DOHH2 (cell line): Measurements from ENCODE around the gene CAMK1G.

ENCODE experiments used
- H3F3A ChIP-seq: fragments of 200-600 bp; sonication (generic), shearing (Covaris generic); 2 replicates; pipeline ENCODE4 v1.6.0; 2016; ENCODE audit warnings: antibody characterized with exemption, mild to moderate bottlenecking; ENCODE audit not compliant: control insufficient read depth, insufficient read depth
- H3K27ac ChIP-seq: fragments of 200-600 bp; sonication (generic); 2 replicates; pipeline ENCODE4 v1.5.1; 2014; ENCODE audit warnings: low read depth, mild to moderate bottlenecking, low read length, moderate library complexity
- H3K27me3 ChIP-seq: fragments of 200-600 bp; sonication (generic); 2 replicates; pipeline ENCODE4 v1.6.1; 2014; ENCODE audit warnings: mild to moderate bottlenecking, low read length, mixed read lengths; ENCODE audit not compliant: control insufficient read depth
- H3K36me3 ChIP-seq: fragments of 200-600 bp; sonication (generic); 2 replicates; pipeline ENCODE4 v1.6.1; 2014; ENCODE audit warnings: mild to moderate bottlenecking, low read length, moderate library complexity, mixed read lengths; ENCODE audit not compliant: control insufficient read depth
- H3K4me1 ChIP-seq: fragments of 200-600 bp; sonication (generic); 2 replicates; pipeline ENCODE4 v1.6.1; 2014; ENCODE audit warnings: mild to moderate bottlenecking, low read length, mixed read lengths; ENCODE audit not compliant: control insufficient read depth
- H3K4me2 ChIP-seq: fragments of 200-600 bp; sonication (generic); 2 replicates; pipeline ENCODE4 v1.6.0; 2014; ENCODE audit warnings: mild to moderate bottlenecking, low read length, moderate library complexity
- H3K4me3 ChIP-seq: fragments of 200-600 bp; sonication (generic); 2 replicates; pipeline ENCODE4 v1.5.1; 2014; ENCODE audit warnings: mild to moderate bottlenecking, low read length, mixed read lengths
- H3K79me2 ChIP-seq: fragments of 200-600 bp; sonication (generic); 2 replicates; pipeline ENCODE4 v1.6.1; 2014; ENCODE audit warnings: mild to moderate bottlenecking, low read length, mixed read lengths; ENCODE audit not compliant: control insufficient read depth
- H3K9me2 ChIP-seq: fragments of 200-600 bp; sonication (generic); replicated peaks from 2 replicates; pipeline ENCODE4 v1.6.1; 2014; ENCODE audit warnings: mild to moderate bottlenecking, low read length, mixed read lengths; ENCODE audit not compliant: control insufficient read depth
- H3K9me3 ChIP-seq: fragments of 200-600 bp; sonication (generic); 2 replicates; pipeline ENCODE4 v1.6.1; 2014; ENCODE audit warnings: antibody characterized with exemption, low read length, mixed read lengths; ENCODE audit not compliant: control insufficient read depth, insufficient read depth
- H4K20me1 ChIP-seq: fragments of 200-600 bp; sonication (generic); 2 replicates; pipeline ENCODE4 v1.6.0; 2014; ENCODE audit warnings: low read depth, mild to moderate bottlenecking, antibody characterized with exemption, low read length, moderate library complexity; ENCODE audit not compliant: control insufficient read depth, insufficient read depth
- EZH2phosphoT487 ChIP-seq: fragments of 200-600 bp; sonication (generic); IDR thresholded peaks from 2 replicates; pipeline ENCODE4 v1.6.1; 2017; ENCODE audit warnings: borderline replicate concordance, mild to moderate bottlenecking, antibody characterized with exemption, low read length, moderate library complexity, mixed read lengths
- TF ChIP-seq, protein P1 (sequence below): fragments of 200-600 bp; sonication (generic); IDR thresholded peaks from one replicate; pipeline ENCODE4 v1.5.1; 2014; ENCODE audit warnings: antibody characterized with exemption, mild to moderate bottlenecking, low read depth, low read length; ENCODE audit not compliant: poor library complexity, severe bottlenecking

The CAMK1G gene

DNA sequence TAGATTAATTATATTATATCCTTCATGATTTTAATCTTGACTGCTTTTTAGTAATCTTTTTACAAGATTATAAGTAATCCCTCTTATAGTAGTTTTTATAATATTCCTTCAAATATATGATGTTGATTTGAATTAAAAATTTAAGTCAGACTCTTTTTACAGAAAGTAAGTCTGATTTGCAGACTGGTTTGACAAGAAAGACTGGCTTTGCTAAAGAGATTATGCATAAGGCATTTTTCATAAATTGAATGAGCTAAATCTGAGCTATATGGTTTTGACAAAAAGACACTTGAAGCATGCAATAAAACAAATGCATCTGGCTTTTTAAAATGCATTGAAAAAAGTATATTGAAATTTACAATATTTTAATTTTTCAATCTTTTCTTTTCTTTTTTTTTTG, 26.3 kb upstream of the CAMK1G start:
- H3K4me1 ChIP-seq = no peaks in the 10 kb centered on the region
- no peak overlapping the region for H3K27ac ChIP-seq
- no peak for TF ChIP-seq EZH2phosphoT487
- TF ChIP-seq, protein P1, sequence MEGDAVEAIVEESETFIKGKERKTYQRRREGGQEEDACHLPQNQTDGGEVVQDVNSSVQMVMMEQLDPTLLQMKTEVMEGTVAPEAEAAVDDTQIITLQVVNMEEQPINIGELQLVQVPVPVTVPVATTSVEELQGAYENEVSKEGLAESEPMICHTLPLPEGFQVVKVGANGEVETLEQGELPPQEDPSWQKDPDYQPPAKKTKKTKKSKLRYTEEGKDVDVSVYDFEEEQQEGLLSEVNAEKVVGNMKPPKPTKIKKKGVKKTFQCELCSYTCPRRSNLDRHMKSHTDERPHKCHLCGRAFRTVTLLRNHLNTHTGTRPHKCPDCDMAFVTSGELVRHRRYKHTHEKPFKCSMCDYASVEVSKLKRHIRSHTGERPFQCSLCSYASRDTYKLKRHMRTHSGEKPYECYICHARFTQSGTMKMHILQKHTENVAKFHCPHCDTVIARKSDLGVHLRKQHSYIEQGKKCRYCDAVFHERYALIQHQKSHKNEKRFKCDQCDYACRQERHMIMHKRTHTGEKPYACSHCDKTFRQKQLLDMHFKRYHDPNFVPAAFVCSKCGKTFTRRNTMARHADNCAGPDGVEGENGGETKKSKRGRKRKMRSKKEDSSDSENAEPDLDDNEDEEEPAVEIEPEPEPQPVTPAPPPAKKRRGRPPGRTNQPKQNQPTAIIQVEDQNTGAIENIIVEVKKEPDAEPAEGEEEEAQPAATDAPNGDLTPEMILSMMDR = no peak
- H3K9me2 ChIP-seq = no peaks in the 10 kb centered on the region
- no peaks in the 10 kb centered on the region for H4K20me1 ChIP-seq
- H3K9me3 ChIP-seq = no peaks in the 10 kb centered on the region
- no peak overlapping the region for H3K4me2 ChIP-seq
- no peak overlapping the region for H3K4me3 ChIP-seq
- no peaks in the 10 kb centered on the region for H3K79me2 ChIP-seq
- H3K36me3 ChIP-seq = no peaks in the 10 kb centered on the region
- H3K27me3 ChIP-seq = no peaks in the 10 kb centered on the region
- H3F3A ChIP-seq = no peaks in the 10 kb centered on the region

DNA sequence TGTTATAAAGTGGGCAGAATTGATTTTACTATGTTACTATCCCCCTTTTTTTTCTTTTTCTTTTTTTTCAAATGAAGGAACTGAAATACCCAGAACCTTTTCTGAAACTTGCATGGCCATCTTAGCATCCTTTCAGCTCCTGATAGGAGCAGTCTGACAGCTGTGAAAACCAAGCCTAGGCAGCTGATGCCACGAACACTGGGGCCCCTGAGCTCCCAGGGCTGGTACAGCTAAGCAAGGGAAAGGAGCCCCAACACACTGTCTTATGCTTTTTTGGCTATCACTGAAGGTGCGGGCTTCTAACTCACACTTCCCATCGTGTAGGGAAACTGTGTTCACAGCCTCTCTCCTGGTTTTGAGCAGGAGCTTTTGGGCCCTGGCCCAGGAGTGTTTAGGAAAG, 23.0 kb upstream of the CAMK1G start:
- Histone ChIP-seq H3K9me2 (no peaks in the 10 kb centered on the region), H3F3A (no peaks in the 10 kb centered on the region), H3K27me3 (no peaks in the 10 kb centered on the region), H3K4me3 (no peak overlapping the region), H3K36me3 (no peaks in the 10 kb centered on the region), H3K4me1 (no peaks in the 10 kb centered on the region), H3K27ac (no peak overlapping the region), H3K4me2 (no peak overlapping the region), H3K9me3 (no peaks in the 10 kb centered on the region), H3K79me2 (no peaks in the 10 kb centered on the region), H4K20me1 (no peaks in the 10 kb centered on the region)
- TF ChIP-seq, protein P1 = no peak
- TF ChIP-seq EZH2phosphoT487 = no peak

DNA sequence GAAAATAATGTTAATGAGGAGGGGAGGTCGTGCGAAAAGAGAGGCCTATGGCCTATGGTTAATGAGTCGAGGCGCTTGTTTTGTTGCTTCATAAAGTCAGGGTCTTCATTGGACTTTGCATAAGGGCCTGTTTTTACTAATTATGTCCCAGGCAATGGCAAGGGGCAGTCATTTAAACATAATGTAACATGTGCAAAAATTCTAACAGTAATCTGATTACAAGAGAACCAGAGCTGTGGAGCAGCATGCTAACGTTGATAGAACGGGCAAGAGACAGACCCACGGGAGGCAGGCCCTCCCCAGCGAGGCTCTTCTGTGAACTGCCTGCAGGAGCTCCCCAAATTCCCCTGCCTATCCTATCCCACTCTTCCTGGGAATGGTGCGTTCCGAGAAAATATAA, 22.6 kb upstream of the CAMK1G start:
- Histone ChIP-seq H3K9me3 (no peaks in the 10 kb centered on the region), H3K79me2 (no peaks in the 10 kb centered on the region), H3K4me2 (no peak overlapping the region), H3K4me1 (no peaks in the 10 kb centered on the region), H3K27me3 (no peaks in the 10 kb centered on the region), H4K20me1 (no peaks in the 10 kb centered on the region), H3F3A (no peaks in the 10 kb centered on the region), H3K9me2 (no peaks in the 10 kb centered on the region), H3K36me3 (no peaks in the 10 kb centered on the region), H3K4me3 (no peak overlapping the region), H3K27ac (no peak overlapping the region)
- TF ChIP-seq, protein P1 = no peak
- TF ChIP-seq EZH2phosphoT487 = no peak

DNA sequence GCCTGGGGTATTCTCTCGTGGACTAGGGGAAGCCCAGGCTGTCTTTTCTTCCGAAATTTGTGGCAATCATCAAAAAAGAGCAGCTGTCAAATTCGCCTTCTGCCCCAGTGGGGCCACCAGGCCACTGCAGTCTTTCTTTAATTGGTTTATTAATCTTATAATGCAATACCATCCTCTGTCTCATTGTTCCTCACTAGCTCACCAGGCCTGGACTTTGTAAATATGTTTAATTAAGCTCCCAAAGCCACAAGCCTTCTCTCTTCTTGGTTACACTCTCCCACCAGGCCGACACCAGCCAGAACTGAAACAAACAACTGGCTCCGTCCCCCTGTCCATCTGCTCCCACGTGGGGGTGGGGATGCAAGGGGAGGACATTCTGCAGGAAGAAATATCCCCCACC, 22.0 kb upstream of the CAMK1G start:
- TF ChIP-seq, protein P1 = no peak
- TF ChIP-seq EZH2phosphoT487 = no peak
- Histone ChIP-seq H3K9me3 (no peaks in the 10 kb centered on the region), H4K20me1 (no peaks in the 10 kb centered on the region), H3K27ac (no peak overlapping the region), H3K4me1 (no peaks in the 10 kb centered on the region), H3F3A (no peaks in the 10 kb centered on the region), H3K79me2 (no peaks in the 10 kb centered on the region), H3K36me3 (no peaks in the 10 kb centered on the region), H3K4me3 (no peak overlapping the region), H3K27me3 (peaks cover 3% of the 10 kb centered on the region; the same call in 1 of the 2 replicates), H3K9me2 (no peaks in the 10 kb centered on the region), H3K4me2 (no peak overlapping the region)
